Liver (tissue), 9 donors: ENCODE data around the gene CHRD. TPM values are rescaled to one million over a fixed set of nuclear protein-coding genes. Genes with fewer than 3 reads are reported as not detected.
"Not testable (repeated sequence)": the region's sequence is repeated elsewhere in the genome, so short reads cannot be mapped to it uniquely, and the experiment has no call there.

Experiments
- DNase-seq: peaks from one replicate; pipeline ENCODE4 v3.0.0-alpha.2; 2017; ENCODE audit warnings: low spot score
- H3K27ac ChIP-seq, 2 donors: one replicate each; pipeline ENCODE4 v1.7.0; 2013; ENCODE audit warnings: inconsistent platforms in 2 of 2, low read length in 2 of 2, control low read depth in 1 of 2, low read depth in 1 of 2, mild to moderate bottlenecking in 1 of 2
- H3K27me3 ChIP-seq, 4 donors: one replicate each; pipeline versions ENCODE4 v1.6.1 to v1.7.0; 2013; ENCODE audit warnings: low read length in 3 of 4, inconsistent platforms in 1 of 4, mild to moderate bottlenecking in 1 of 4, moderate library complexity in 1 of 4; ENCODE audit not compliant: control insufficient read depth in 4 of 4, insufficient read depth in 4 of 4
- H3K36me3 ChIP-seq, 4 donors: one replicate each; pipeline versions ENCODE4 v1.6.1 to v1.7.0; 2013; ENCODE audit warnings: low read length in 3 of 4, mild to moderate bottlenecking in 3 of 4, low read depth in 1 of 4, moderate library complexity in 1 of 4; ENCODE audit not compliant: control insufficient read depth in 4 of 4, insufficient read depth in 3 of 4
- H3K4me1 ChIP-seq, 4 donors: one replicate each; pipeline versions ENCODE4 v1.6.1 to v1.7.0; 2013; ENCODE audit warnings: low read length in 3 of 4, mild to moderate bottlenecking in 3 of 4, moderate library complexity in 1 of 4; ENCODE audit not compliant: control insufficient read depth in 4 of 4, insufficient read depth in 4 of 4
- H3K4me3 ChIP-seq, 3 donors: one replicate each; pipeline versions ENCODE4 v1.6.1 to v1.7.0; 2013; ENCODE audit warnings: low read length in 3 of 3, control low read depth in 1 of 3, low read depth in 1 of 3, mild to moderate bottlenecking in 1 of 3
- H3K9ac ChIP-seq, 2 donors: one replicate each; pipeline ENCODE4 v1.7.0; 2013; ENCODE audit warnings: low read length in 2 of 2, mild to moderate bottlenecking in 2 of 2, moderate library complexity in 2 of 2, control low read depth in 1 of 2, low read depth in 1 of 2
- H3K9me3 ChIP-seq, 4 donors: one replicate each; pipeline versions ENCODE4 v1.6.1 to v1.7.0; 2013; ENCODE audit warnings: low read length in 3 of 4; ENCODE audit not compliant: control insufficient read depth in 4 of 4
- ATF3 ChIP-seq: IDR thresholded peaks from 2 replicates; pipeline ENCODE4 v1.6.1; 2016; ENCODE audit warnings: antibody characterized with exemption
- FOXA2 ChIP-seq: IDR thresholded peaks from 2 replicates; pipeline ENCODE4 v1.6.1; 2016; ENCODE audit warnings: antibody characterized with exemption
- GABPA ChIP-seq, 2 donors: IDR thresholded peaks in 1 of 2; conservative IDR thresholded peaks in 1 of 2; 2 replicates each; pipeline ENCODE4 v1.6.1; 2016; ENCODE audit warnings: antibody characterized with exemption in 2 of 2, mild to moderate bottlenecking in 1 of 2, moderate library complexity in 1 of 2
- HNF4A ChIP-seq, 2 donors: conservative IDR thresholded peaks; 2 replicates each; pipeline ENCODE4 v1.6.1; 2016; ENCODE audit warnings: antibody characterized with exemption in 2 of 2, mild to moderate bottlenecking in 2 of 2
- HNF4G ChIP-seq: IDR thresholded peaks from 2 replicates; pipeline ENCODE4 v1.6.1; 2016; ENCODE audit warnings: antibody characterized with exemption
- JUND ChIP-seq, 2 donors: IDR thresholded peaks; 2 replicates each; pipeline ENCODE4 v1.6.1; 2016; ENCODE audit warnings: antibody characterized with exemption in 2 of 2
- MAX ChIP-seq: IDR thresholded peaks from 2 replicates; pipeline ENCODE4 v1.6.1; 2016; ENCODE audit warnings: antibody characterized with exemption
- NR2F2 ChIP-seq: IDR thresholded peaks from 2 replicates; pipeline ENCODE4 v1.6.1; 2016; ENCODE audit warnings: antibody characterized with exemption
- RAD21 ChIP-seq, 2 donors: IDR thresholded peaks; 2 replicates each; pipeline ENCODE4 v1.6.1; 2016; ENCODE audit warnings: antibody characterized with exemption in 2 of 2, mild to moderate bottlenecking in 2 of 2
- SP1 ChIP-seq: IDR thresholded peaks from 2 replicates; pipeline ENCODE4 v1.6.1; 2018; ENCODE audit warnings: antibody characterized with exemption, mild to moderate bottlenecking
- TAF1 ChIP-seq: conservative IDR thresholded peaks from 2 replicates; pipeline ENCODE4 v1.6.1; 2016; ENCODE audit warnings: antibody characterized with exemption, mild to moderate bottlenecking
- WGBS: extraction: QIAGEN DNeasy Blood & Tissue Kit; methylation state at CpG from one replicate; pipeline ENCODE4 v1.1.7; 2013; 5-methylcytosine and 5-hydroxymethylcytosine counted together
- polyA plus RNA-seq, 2 donors: library from polyadenylated mRNA; stranded (reverse) in 1 of 2; unstranded in 1 of 2; fragments of 200-250 nt in 1 of 2; fragments of >200 nt in 1 of 2; fragmentation: Nextera tagmentation in 1 of 2; extraction: Ambion mirVana in 1 of 2; gene quantifications; one replicate each; pipeline versions ENCODE4 v1.2.1 to v1.2.3, GENCODE V29; 2013 to 2015
- total RNA-seq, 2 donors: library from RNA; depleted of rRNA; stranded (reverse); fragments of >200 nt; gene quantifications; one replicate each; pipeline ENCODE4 v1.2.3, GENCODE V29; 2014
- TF ChIP-seq, protein P1 (sequence below): fragments of 150-350 bp; IDR thresholded peaks from 2 replicates; pipeline ENCODE4 v1.5.1; 2017; ENCODE audit warnings: improper control_type of control experiment, low read depth, low read length; ENCODE audit not compliant: missing input control
- donor health status: healthy.
- donor health status: healthy.
- donor health status: healthy.
- donor health status: healthy.
- donor health status: healthy.

The CHRD gene
- total and polyA plus RNA-seq, 4 donors: 9.2 to 66.4 (median 34.9) TPM

GRCh38 chr3:184428561-184429175 lies 48.8 kb downstream of the CHRD start:
- no peak overlapping the region for H3K27ac ChIP-seq
- no peaks in the 10 kb centered on the region for H3K36me3 ChIP-seq
- H3K4me1 ChIP-seq: no peaks in the 10 kb centered on the region
- no peak overlapping the region for H3K4me3 ChIP-seq
- WGBS: 87% methylated on average over 6 of the region's 6 CpGs
- TF ChIP-seq HNF4A (conservative IDR thresholded peaks at IDR 0.05) (no peak), HNF4G (no peak), MAX (no peak), GABPA (IDR thresholded peaks at IDR 0.05 in 1 of 2, conservative IDR thresholded peaks at IDR 0.05 in 1 of 2) (no peak), RAD21 (IDR thresholded peaks at IDR 0.05) (no peak)
- TF ChIP-seq, protein P1, sequence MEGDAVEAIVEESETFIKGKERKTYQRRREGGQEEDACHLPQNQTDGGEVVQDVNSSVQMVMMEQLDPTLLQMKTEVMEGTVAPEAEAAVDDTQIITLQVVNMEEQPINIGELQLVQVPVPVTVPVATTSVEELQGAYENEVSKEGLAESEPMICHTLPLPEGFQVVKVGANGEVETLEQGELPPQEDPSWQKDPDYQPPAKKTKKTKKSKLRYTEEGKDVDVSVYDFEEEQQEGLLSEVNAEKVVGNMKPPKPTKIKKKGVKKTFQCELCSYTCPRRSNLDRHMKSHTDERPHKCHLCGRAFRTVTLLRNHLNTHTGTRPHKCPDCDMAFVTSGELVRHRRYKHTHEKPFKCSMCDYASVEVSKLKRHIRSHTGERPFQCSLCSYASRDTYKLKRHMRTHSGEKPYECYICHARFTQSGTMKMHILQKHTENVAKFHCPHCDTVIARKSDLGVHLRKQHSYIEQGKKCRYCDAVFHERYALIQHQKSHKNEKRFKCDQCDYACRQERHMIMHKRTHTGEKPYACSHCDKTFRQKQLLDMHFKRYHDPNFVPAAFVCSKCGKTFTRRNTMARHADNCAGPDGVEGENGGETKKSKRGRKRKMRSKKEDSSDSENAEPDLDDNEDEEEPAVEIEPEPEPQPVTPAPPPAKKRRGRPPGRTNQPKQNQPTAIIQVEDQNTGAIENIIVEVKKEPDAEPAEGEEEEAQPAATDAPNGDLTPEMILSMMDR: no peak
- no peak for DNase-seq
- no peaks in the 10 kb centered on the region for H3K27me3 ChIP-seq
- H3K9me3 ChIP-seq: no peaks in the 10 kb centered on the region
- no peak overlapping the region for H3K9ac ChIP-seq

GRCh38 chr3:184429786-184430185 lies 49.9 kb downstream of the CHRD start:
- Histone ChIP-seq H3K9ac (no peak overlapping the region), H3K9me3 (no peaks in the 10 kb centered on the region), H3K4me1 (no peaks in the 10 kb centered on the region), H3K27me3 (no peaks in the 10 kb centered on the region), H3K36me3 (no peaks in the 10 kb centered on the region), H3K4me3 (no peak overlapping the region), H3K27ac (no peak overlapping the region)
- no peak for DNase-seq
- TF ChIP-seq, protein P1: no peak
- no peak for TF ChIP-seq JUND (IDR thresholded peaks at IDR 0.05)
- TF ChIP-seq ATF3: no peak
- no peak for TF ChIP-seq TAF1
- TF ChIP-seq NR2F2: no peak
- TF ChIP-seq FOXA2: no peak
- TF ChIP-seq HNF4A (conservative IDR thresholded peaks at IDR 0.05): no peak
- 86% methylated on average over 4 of the region's 4 CpGs for WGBS

GRCh38 chr3:184430940-184431339 lies 51.1 kb downstream of the CHRD start:
- Histone ChIP-seq H3K27ac (no peak overlapping the region), H3K9me3 (no peaks in the 10 kb centered on the region), H3K9ac (no peak overlapping the region), H3K4me1 (no peaks in the 10 kb centered on the region), H3K4me3 (no peak overlapping the region), H3K36me3 (no peaks in the 10 kb centered on the region), H3K27me3 (no peaks in the 10 kb centered on the region)
- DNase-seq: no peak
- WGBS: 93% methylated on average over 2 of the region's 2 CpGs
- TF ChIP-seq ATF3 (no peak), SP1 (no peak), HNF4G (no peak), TAF1 (no peak)
- TF ChIP-seq, protein P1: no peak

- WGBS: 76% methylated on average over 2 of the region's 2 CpGs
- DNase-seq, H3K9ac ChIP-seq, H3K27me3 ChIP-seq, H3K4me3 ChIP-seq, H3K4me1 ChIP-seq, H3K36me3 ChIP-seq, H3K27ac ChIP-seq, H3K9me3 ChIP-seq: not testable (repeated sequence)
Measured at GRCh38 chr3:184433178-184433577, 53.3 kb downstream of the CHRD start.
